ENCODE results near the gene SRSF9. TPM values are rescaled to one million over a fixed set of nuclear protein-coding genes. Genes with fewer than 3 reads are reported as not detected.

Gene SRSF9
- total and polyA plus RNA-seq, 2 of the 13 experiments (the other 11 are each of a cell fraction or from before 2014, with no cell fraction given): 125 to 144 TPM

- TF ChIP-seq ELF4 (CRISPR knock-in tag; IDR thresholded peaks at IDR 0.05; ENCODE audit: borderline replicate concordance) (no peak), ZSCAN31 (CRISPR knock-in tag; IDR thresholded peaks at IDR 0.05; ENCODE audit: low read depth) (no peak; the same call in 1 of the 2 replicates), CREB3 (CRISPR knock-in tag; IDR thresholded peaks at IDR 0.05) (no peak), ZBTB44 (CRISPR knock-in tag; IDR thresholded peaks at IDR 0.05) (peak; percentile 44; the same call in 1 of the 2 replicates), NFIB (CRISPR knock-in tag; IDR thresholded peaks at IDR 0.05; ENCODE audit: borderline replicate concordance) (no peak), SOX13 (IDR thresholded peaks at IDR 0.05) (0 out of 2 replicates have a peak, but pooled peaks have one; percentile 37), SOX13 (CRISPR knock-in tag; conservative IDR thresholded peaks at IDR 0.05 in 1 of 2, IDR thresholded peaks at IDR 0.05 in 1 of 2) (peak in 1 of 2 experiments; percentile 58; a peak in 2 of 4 replicates), ZNF292 (CRISPR knock-in tag; IDR thresholded peaks at IDR 0.05; ENCODE audit: borderline replicate concordance, low read depth) (peak; percentile 47; the same call in 1 of the 2 replicates), ZNF124 (CRISPR knock-in tag; IDR thresholded peaks at IDR 0.05) (peak; percentile 44; the same call in 1 of the 2 replicates), ZNF850 (CRISPR knock-in tag; conservative IDR thresholded peaks at IDR 0.05) (no peak), SYNCRIP (IDR thresholded peaks at IDR 0.05; ENCODE audit: insufficient read depth, low read depth, low read length) (no peak), JARID2 (CRISPR knock-in tag; IDR thresholded peaks at IDR 0.05; ENCODE audit: insufficient replicate concordance) (peak; percentile 49), ZNF788 (CRISPR knock-in tag; IDR thresholded peaks at IDR 0.05; ENCODE audit: borderline replicate concordance) (peak; percentile 95; the same call in 1 of the 2 replicates), ATF2 (CRISPR knock-in tag; IDR thresholded peaks at IDR 0.05) (peak; percentile 92), ZSCAN20 (CRISPR knock-in tag; IDR thresholded peaks at IDR 0.05; ENCODE audit: borderline replicate concordance) (no peak), ATM (IDR thresholded peaks at IDR 0.05; ENCODE audit: borderline replicate concordance) (no peak; the same call in 1 of the 2 replicates), GFI1 (CRISPR knock-in tag; IDR thresholded peaks at IDR 0.05; ENCODE audit: borderline replicate concordance) (no peak), TOE1 (CRISPR knock-in tag; IDR thresholded peaks at IDR 0.05) (no peak), ZNF552 (CRISPR knock-in tag; IDR thresholded peaks at IDR 0.05; ENCODE audit: borderline replicate concordance) (peak; percentile 32; the same call in 1 of the 2 replicates), ZNF3 (CRISPR knock-in tag; IDR thresholded peaks at IDR 0.05) (no peak), STAG1 (CRISPR knock-in tag; IDR thresholded peaks at IDR 0.05) (no peak), HNRNPL (IDR thresholded peaks at IDR 0.05; ENCODE audit: low read depth, low read length) (peak; percentile 11; the same call in 1 of the 2 replicates), ZNF563 (CRISPR knock-in tag; IDR thresholded peaks at IDR 0.05) (no peak; the same call in 1 of the 2 replicates), BRD4 (CRISPR knock-in tag; IDR thresholded peaks at IDR 0.05) (peak; percentile 94), SETDB1 (CRISPR knock-in tag; IDR thresholded peaks at IDR 0.05; ENCODE audit: borderline replicate concordance) (no peak)
Observed at GRCh38 chr12:120445911-120446843, 23.4 kb downstream of the SRSF9 start, which contains the start of the genes GATC and TRIAP1 (continued).

Measured in HepG2 (cell line).